H9 (cell line): Measurements from ENCODE around the gene PAX6. TPM values are rescaled to one million over a fixed set of nuclear protein-coding genes. Genes with fewer than 3 reads are reported as not detected.

Source experiments
- DNase-seq: peaks from one replicate; pipeline ENCODE4 v3.0.0-alpha.2; 2017
- H2AFZ ChIP-seq: one replicate; pipeline ENCODE4 v1.6.1; 2013; ENCODE audit warnings: mild to moderate bottlenecking, low read length, control low read depth, moderate library complexity
- H2AK5ac ChIP-seq: 2 replicates; pipeline ENCODE4 v1.6.1; 2013; ENCODE audit warnings: low read length, control low read depth, mixed read lengths; ENCODE audit not compliant: insufficient read length
- H2BK120ac ChIP-seq: one replicate; pipeline ENCODE4 v1.6.1; 2013; ENCODE audit warnings: low read depth, mild to moderate bottlenecking, low read length, control low read depth, inconsistent platforms; ENCODE audit not compliant: poor library complexity, severe bottlenecking
- H2BK12ac ChIP-seq: 2 replicates; pipeline ENCODE4 v1.6.1; 2013; ENCODE audit warnings: low read length, control low read depth, mixed read lengths, low read depth; ENCODE audit not compliant: insufficient read length
- H2BK15ac ChIP-seq: 2 replicates; pipeline ENCODE4 v1.6.1; 2013; ENCODE audit warnings: low read depth, low read length, control low read depth
- H2BK20ac ChIP-seq: one replicate; pipeline ENCODE4 v1.6.1; 2013; ENCODE audit warnings: low read depth, mild to moderate bottlenecking, low read length, control low read depth, inconsistent platforms; ENCODE audit not compliant: poor library complexity, severe bottlenecking
- H2BK5ac ChIP-seq: 2 replicates; pipeline ENCODE4 v1.6.1; 2013; ENCODE audit warnings: low read length, control low read depth, mixed read lengths; ENCODE audit not compliant: insufficient read length
- H3K14ac ChIP-seq: 2 replicates; pipeline ENCODE4 v1.6.1; 2013; ENCODE audit warnings: low read length, control low read depth; ENCODE audit not compliant: insufficient read depth
- H3K18ac ChIP-seq: 2 replicates; pipeline ENCODE4 v1.6.1; 2013; ENCODE audit warnings: low read depth, mild to moderate bottlenecking, mixed read lengths, low read length, control low read depth; ENCODE audit not compliant: insufficient read length
- H3K23ac ChIP-seq: 2 replicates; pipeline ENCODE4 v1.6.1; 2013; ENCODE audit warnings: low read length, control low read depth, mixed read lengths, low read depth; ENCODE audit not compliant: insufficient read length
- H3K23me2 ChIP-seq: 2 replicates; pipeline ENCODE4 v1.6.1; 2013; ENCODE audit warnings: low read depth, mild to moderate bottlenecking, mixed read lengths, low read length, control low read depth; ENCODE audit not compliant: insufficient read length, poor library complexity, severe bottlenecking
- H3K27ac ChIP-seq: 2 replicates; pipeline ENCODE4 v1.5.1; 2013; ENCODE audit warnings: low read length, control low read depth, mixed read lengths, low read depth; ENCODE audit not compliant: insufficient read length
- H3K27me3 ChIP-seq: 2 replicates; pipeline ENCODE4 v1.6.1; 2013; ENCODE audit warnings: low read length, control low read depth, inconsistent platforms; ENCODE audit not compliant: insufficient read depth
- H3K4ac ChIP-seq: 2 replicates; pipeline ENCODE4 v1.6.1; 2013; ENCODE audit warnings: low read depth, mild to moderate bottlenecking, control low read depth, inconsistent platforms, low read length, moderate library complexity
- H3K4me1 ChIP-seq: 2 replicates; pipeline ENCODE4 v1.6.1; 2013; ENCODE audit warnings: low read length, control low read depth, inconsistent platforms; ENCODE audit not compliant: insufficient read depth
- H3K4me2 ChIP-seq: 2 replicates; pipeline ENCODE4 v1.6.1; 2013; ENCODE audit warnings: low read length, control low read depth, mixed read lengths; ENCODE audit not compliant: insufficient read length, insufficient read depth
- H3K56ac ChIP-seq: 2 replicates; pipeline ENCODE4 v1.6.1; 2013; ENCODE audit warnings: low read depth, mild to moderate bottlenecking, mixed read lengths, low read length, control low read depth; ENCODE audit not compliant: insufficient read length
- H3K79me1 ChIP-seq: 2 replicates; pipeline ENCODE4 v1.6.1; 2013; ENCODE audit warnings: low read depth, mild to moderate bottlenecking, moderate library complexity, low read length, control low read depth, inconsistent platforms; ENCODE audit not compliant: insufficient read depth, poor library complexity, severe bottlenecking
- H3K79me2 ChIP-seq: 2 replicates; pipeline ENCODE4 v1.6.1; 2013; ENCODE audit warnings: low read length, control low read depth, inconsistent platforms; ENCODE audit not compliant: insufficient read depth
- H3K9ac ChIP-seq: 2 replicates; pipeline ENCODE4 v1.6.1; 2013; ENCODE audit warnings: low read length, control low read depth, mixed read lengths; ENCODE audit not compliant: insufficient read length; ENCODE audit errors: extremely low read depth
- H3K9me3 ChIP-seq: one replicate; pipeline ENCODE4 v1.6.1; 2013; ENCODE audit warnings: low read depth, low read length, inconsistent platforms; ENCODE audit not compliant: control insufficient read depth
- H3T11ph ChIP-seq: one replicate; pipeline ENCODE4 v1.6.1; 2013; ENCODE audit warnings: mild to moderate bottlenecking, low read length, control low read depth, inconsistent platforms
- H4K20me1 ChIP-seq: one replicate; pipeline ENCODE4 v1.6.1; 2013; ENCODE audit not compliant: control insufficient read depth, insufficient read length, insufficient read depth
- H4K5ac ChIP-seq: 2 replicates; pipeline ENCODE4 v1.6.1; 2013; ENCODE audit warnings: low read depth, mild to moderate bottlenecking, mixed read lengths, low read length, control low read depth; ENCODE audit not compliant: insufficient read length
- H4K8ac ChIP-seq: replicated peaks from 2 replicates; pipeline ENCODE4 v1.6.1; 2013; ENCODE audit warnings: low read length, control low read depth, mixed read lengths, low read depth; ENCODE audit not compliant: insufficient read length
- H4K91ac ChIP-seq: 2 replicates; pipeline ENCODE4 v1.6.1; 2013; ENCODE audit warnings: low read depth, mild to moderate bottlenecking, moderate library complexity, mixed read lengths, low read length, control low read depth; ENCODE audit not compliant: insufficient read length
- H3K27ac Mint-ChIP-seq, 3 experiments: 2 replicates in 2 of 3; 3 replicates in 1 of 3; pipeline ENCODE4 v1.8.0; 2020 to 2021; ENCODE audit warnings: mixed read lengths in 3 of 3, mild to moderate bottlenecking in 1 of 3, moderate library complexity in 1 of 3
- H3K27me3 Mint-ChIP-seq: 2 replicates; pipeline ENCODE4 v1.8.0; 2021; ENCODE audit warnings: low read depth, mild to moderate bottlenecking, moderate library complexity, mixed read lengths
- H3K36me3 Mint-ChIP-seq, 3 experiments: 2 replicates in 2 of 3; 3 replicates in 1 of 3; pipeline ENCODE4 v1.8.0; 2020 to 2021; ENCODE audit warnings: low read depth in 3 of 3, mixed read lengths in 3 of 3; ENCODE audit not compliant: insufficient read depth in 1 of 3
- H3K4me1 Mint-ChIP-seq, 2 experiments: 2 replicates each; pipeline ENCODE4 v1.8.0; 2020; ENCODE audit warnings: mixed read lengths in 2 of 2
- H3K4me3 Mint-ChIP-seq, 2 experiments: 2 replicates in 1 of 2; 3 replicates in 1 of 2; pipeline ENCODE4 v1.8.0; 2020 to 2021; ENCODE audit warnings: mild to moderate bottlenecking in 2 of 2, mixed read lengths in 2 of 2, moderate library complexity in 1 of 2
- H3K9me3 Mint-ChIP-seq, 2 experiments: 2 replicates in 1 of 2; 3 replicates in 1 of 2; pipeline ENCODE4 v1.8.0; 2020; ENCODE audit warnings: mild to moderate bottlenecking in 2 of 2, mixed read lengths in 2 of 2, moderate library complexity in 1 of 2
- CTCF ChIP-seq: fragments of 200-600 bp; sonication (generic); conservative IDR thresholded peaks from 3 replicates; pipeline ENCODE4 v1.8.0; 2021; ENCODE audit warnings: antibody characterized with exemption, mild to moderate bottlenecking
- WGBS: extraction: QIAGEN DNeasy Blood & Tissue Kit; methylation state at CpG from one replicate; pipeline ENCODE4 v1.1.7; 2013; ENCODE audit warnings: missing lambda C conversion rate, low lambda C conversion rate, mixed read lengths; ENCODE audit not compliant: insufficient read length; ENCODE audit errors: extremely low coverage; 5-methylcytosine and 5-hydroxymethylcytosine counted together
- total RNA-seq: library from RNA; stranded (reverse); gene quantifications from 2 replicates; pipeline ENCODE4 v1.2.1, GENCODE V29; 2021

The PAX6 gene
- total RNA-seq, 1 experiment from 2014 or later = not detected

- H3K9ac ChIP-seq = no peak overlapping the region
- no peak overlapping the region for H4K8ac ChIP-seq
- H3K4me2 ChIP-seq = peak overlapping the region; percentile 69
- H2BK20ac ChIP-seq = no peak overlapping the region
- H2BK15ac ChIP-seq = no peak overlapping the region
- no peak overlapping the region for H3K27ac Mint-ChIP-seq
- H3K4ac ChIP-seq = no peak overlapping the region
- no peak overlapping the region for H2AFZ ChIP-seq
- H4K20me1 ChIP-seq = peaks cover 3% of the 10 kb centered on the region
- H3K23me2 ChIP-seq = peaks cover 24% of the 10 kb centered on the region
- H3K27ac ChIP-seq = no peak overlapping the region
- H3K4me1 ChIP-seq = no peaks in the 10 kb centered on the region; the same call in 1 of the 2 replicates
- H3K56ac ChIP-seq = no peak overlapping the region
- H2BK12ac ChIP-seq = no peak overlapping the region
- H3K14ac ChIP-seq = no peak overlapping the region
- H3K27me3 ChIP-seq = peaks cover 89% of the 10 kb centered on the region
- no peak overlapping the region for H3K18ac ChIP-seq
- H3K4me1 Mint-ChIP-seq = peaks cover 40 to 71% of the 10 kb centered on the region in 2 experiments
- no peaks in the 10 kb centered on the region for H3K79me1 ChIP-seq
- no peak overlapping the region for H4K91ac ChIP-seq
- TF ChIP-seq CTCF = no peak
- no peaks in the 10 kb centered on the region; a peak in 1 of 7 replicates for H3K36me3 Mint-ChIP-seq
- no peak overlapping the region for H3T11ph ChIP-seq
- H3K4me3 Mint-ChIP-seq = peak overlapping the region in 1 of 2 experiments; percentile 80; a peak in 2 of 5 replicates
- peak; percentile 45 for DNase-seq
- H4K5ac ChIP-seq = no peak overlapping the region
- peaks cover 100% of the 10 kb centered on the region for H3K27me3 Mint-ChIP-seq
- no peak overlapping the region for H2BK5ac ChIP-seq
- peaks cover 0 to 8% of the 10 kb centered on the region in 2 experiments; a peak in 2 of 5 replicates for H3K9me3 Mint-ChIP-seq
- H3K79me2 ChIP-seq = no peaks in the 10 kb centered on the region
- WGBS = no CpG with 5 or more reads among the region's 26 CpGs
- H3K23ac ChIP-seq = no peak overlapping the region
- no peaks in the 10 kb centered on the region for H3K9me3 ChIP-seq
- no peak overlapping the region for H2AK5ac ChIP-seq
- H2BK120ac ChIP-seq = no peak overlapping the region
Measured at GRCh38 chr11:31818874-31819331, 7.8 kb upstream of the PAX6 start.
